ENCODE results near the gene SPAG6.
A peak's percentile ranks its signal among the peaks of the same experiment; 100 is the strongest.
"Not testable (repeated sequence)": the region's sequence is repeated elsewhere in the genome, so short reads cannot be mapped to it uniquely, and the experiment has no call there.

Gene SPAG6

DNA sequence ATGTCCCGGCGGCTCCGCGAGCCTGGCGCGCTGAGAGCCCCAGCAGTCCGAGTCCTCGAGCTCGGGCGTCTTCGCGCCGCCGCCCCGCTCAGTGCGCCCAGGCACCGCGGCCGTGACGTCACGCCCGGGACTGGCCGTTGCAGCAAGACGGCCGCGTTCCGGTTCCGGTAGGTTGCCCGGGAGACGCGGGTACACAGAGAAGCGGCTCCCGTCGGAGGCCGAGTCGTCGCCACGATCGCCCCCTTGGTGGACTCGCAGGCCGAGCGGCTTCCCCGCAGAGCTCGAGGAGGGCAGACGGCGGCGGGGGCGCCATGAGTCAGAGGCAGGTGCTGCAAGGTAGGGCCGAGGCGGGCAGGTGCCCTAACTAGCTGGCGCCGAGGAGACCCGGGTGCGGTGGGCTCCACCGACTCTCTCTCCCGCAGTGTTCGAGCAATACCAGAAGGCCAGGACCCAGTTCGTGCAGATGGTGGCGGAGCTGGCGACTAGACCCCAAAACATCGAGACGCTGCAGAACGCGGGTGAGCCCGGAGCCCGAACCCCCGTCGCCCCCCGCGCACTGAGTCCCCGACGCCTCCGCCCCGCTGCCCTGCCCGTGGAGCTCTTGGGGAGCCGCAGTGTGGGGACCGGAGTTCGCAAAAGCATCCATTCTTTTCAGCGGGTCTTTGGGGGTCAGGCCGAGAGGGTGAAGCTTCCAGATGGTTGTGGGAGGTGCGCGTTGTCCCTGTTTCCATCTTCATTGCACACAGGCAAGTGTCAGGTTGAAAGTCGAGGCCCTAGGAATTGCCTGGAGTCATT is at the start of gene SPAG6:
SPAG6 (plus strand) TSS at position 196 of the 795 bp plus-strand sequence; CDS start at position 312, 116 bp downstream.
- H3K36me3 Mint-ChIP-seq = peaks cover 1% of the 10 kb centered on the region
- H3K27ac Mint-ChIP-seq = no peak within 1 kb of the TSS
- ATAC-seq (peak; percentile 55), DNase-seq (ENCODE audit: low spot score in 2 of 2) (peak; percentile 32 to 72)
- peak within 1 kb of the TSS; percentile 27 for H3K4me3 Mint-ChIP-seq
- H3K4me1 Mint-ChIP-seq = peaks cover 21% of the 10 kb centered on the region
- H3K9me3 Mint-ChIP-seq = peaks cover 3% of the 10 kb centered on the region

GRCh38 chr10:22301193-22301592 is 44.1 kb upstream of the SPAG6 start:
- no peaks in the 10 kb centered on the region for H3K36me3 Mint-ChIP-seq
- no peak for DNase-seq (ENCODE audit: low spot score in 2 of 2)
- H3K4me3 Mint-ChIP-seq = no peak overlapping the region
- no peaks in the 10 kb centered on the region for H3K4me1 Mint-ChIP-seq
- H3K27ac Mint-ChIP-seq = no peak overlapping the region
- ATAC-seq = no peak
- no peaks in the 10 kb centered on the region for H3K9me3 Mint-ChIP-seq

DNA sequence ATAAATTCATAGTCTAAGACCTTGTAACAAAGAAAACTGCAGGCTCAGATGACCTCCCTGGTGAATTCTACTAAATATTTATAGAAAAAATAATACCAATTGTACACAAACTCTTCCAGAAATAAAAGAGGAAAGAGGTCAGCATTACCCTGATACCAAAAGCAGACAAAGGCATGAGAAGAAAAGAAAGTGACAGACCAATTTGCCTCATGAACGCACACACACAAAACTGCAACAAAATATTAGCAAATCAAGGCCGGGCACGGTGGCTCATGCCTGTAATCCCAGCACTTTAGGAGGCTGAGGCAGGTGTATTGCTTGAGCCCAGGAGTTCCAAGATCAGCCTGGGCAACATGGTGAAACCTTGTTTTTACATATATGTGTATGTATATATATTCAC is 41.8 kb upstream of the SPAG6 start:
- Mint-ChIP-seq H3K4me3 (no peak overlapping the region), H3K9me3 (no peaks in the 10 kb centered on the region), H3K4me1 (no peaks in the 10 kb centered on the region), H3K36me3 (no peaks in the 10 kb centered on the region), H3K27ac (no peak overlapping the region)
- DNase-seq (ENCODE audit: low spot score in 2 of 2) = no peak
- no peak for ATAC-seq

DNA sequence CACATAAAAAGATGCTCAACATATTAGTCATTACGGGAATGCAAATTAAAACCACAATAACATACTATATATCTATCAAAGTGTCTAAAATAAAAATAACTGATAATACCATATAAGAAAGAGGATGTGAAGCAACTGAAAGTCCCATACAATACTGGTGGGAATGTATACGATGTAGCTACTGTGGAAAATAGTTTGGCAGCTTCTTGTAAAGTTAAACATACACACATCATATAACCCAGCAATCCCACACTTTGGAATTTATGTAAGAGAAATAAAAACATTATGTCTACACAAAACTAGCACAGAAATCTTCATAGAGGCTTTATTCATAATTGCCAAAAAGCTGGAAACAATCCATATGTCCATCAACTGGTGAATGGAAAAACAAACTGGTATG is 39.6 kb upstream of the SPAG6 start:
- no peak overlapping the region for H3K4me3 Mint-ChIP-seq
- no peak overlapping the region for H3K27ac Mint-ChIP-seq
- ATAC-seq (no peak), DNase-seq (ENCODE audit: low spot score in 2 of 2) (no peak)
- H3K4me1 Mint-ChIP-seq = peaks cover under 1% of the 10 kb centered on the region
- H3K36me3 Mint-ChIP-seq = no peaks in the 10 kb centered on the region
- H3K9me3 Mint-ChIP-seq = no peaks in the 10 kb centered on the region

DNA sequence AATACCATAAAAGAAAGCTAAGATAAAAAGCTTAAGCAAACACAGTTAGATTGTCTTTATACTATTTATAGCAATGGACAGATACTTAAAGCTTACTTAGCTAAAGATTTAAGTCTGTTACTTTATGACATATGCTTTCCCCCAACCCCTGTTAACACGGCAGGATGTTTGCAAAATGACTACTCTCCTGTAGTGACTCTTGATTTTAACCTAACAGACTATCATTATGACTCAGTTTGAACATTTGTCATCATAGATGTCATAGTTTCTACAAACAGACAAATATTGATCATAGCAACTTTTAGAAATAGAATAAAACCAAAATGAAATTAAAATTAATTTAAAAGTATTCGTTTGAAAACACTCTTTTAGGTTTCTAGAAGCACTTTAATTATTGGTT is 36.9 kb upstream of the SPAG6 start:
- peak overlapping the region; percentile 92 for H3K27ac Mint-ChIP-seq
- no peaks in the 10 kb centered on the region for H3K9me3 Mint-ChIP-seq
- H3K4me1 Mint-ChIP-seq = peaks cover 6% of the 10 kb centered on the region
- no peaks in the 10 kb centered on the region for H3K36me3 Mint-ChIP-seq
- ATAC-seq (peak; percentile 100), DNase-seq (ENCODE audit: low spot score in 2 of 2) (no peak)
- H3K4me3 Mint-ChIP-seq = no peak overlapping the region

DNA sequence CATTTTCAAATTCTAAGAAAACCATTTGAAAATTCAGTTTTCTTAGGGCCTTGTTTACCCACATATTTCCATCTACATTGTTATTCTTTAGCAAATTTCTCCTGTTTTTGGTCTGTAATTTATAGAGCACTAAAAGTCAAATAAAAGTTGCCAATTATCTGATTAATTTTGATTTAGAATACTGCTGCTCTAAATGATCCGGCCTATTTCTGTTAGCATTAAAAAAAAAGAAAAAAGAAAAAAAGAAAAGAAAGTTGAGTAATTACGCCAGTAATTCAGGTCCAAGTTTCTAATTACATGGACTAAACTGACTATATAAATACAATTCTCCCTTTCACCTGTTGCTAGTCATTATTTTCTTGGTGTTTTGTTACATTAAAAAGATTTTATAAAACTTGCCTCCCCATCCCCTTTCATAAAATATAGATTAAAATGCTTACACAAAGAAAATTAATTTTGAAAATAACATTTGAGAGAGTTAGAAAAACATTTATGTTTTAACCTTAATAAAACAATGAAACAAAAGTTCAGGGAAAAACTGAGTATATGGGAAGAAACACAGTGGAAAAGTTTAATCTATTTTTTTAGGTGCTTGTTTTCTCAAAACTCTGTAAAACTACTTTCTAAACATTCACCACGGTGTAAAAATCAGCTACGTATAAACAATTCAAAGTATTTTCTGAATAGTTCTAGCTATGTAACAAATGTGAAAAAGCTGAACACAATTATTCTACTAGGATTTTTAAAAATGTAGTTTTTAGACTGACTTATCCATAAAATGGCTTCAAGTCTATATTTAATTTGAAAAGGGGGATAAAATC is 35.9 kb upstream of the SPAG6 start:
- ATAC-seq = no peak
- Mint-ChIP-seq H3K27ac (peak overlapping the region; percentile 92), H3K4me1 (peaks cover 6% of the 10 kb centered on the region), H3K9me3 (no peaks in the 10 kb centered on the region), H3K4me3 (no peak overlapping the region), H3K36me3 (no peaks in the 10 kb centered on the region)
- DNase-seq (ENCODE audit: low spot score in 2 of 2) = no peak

DNA sequence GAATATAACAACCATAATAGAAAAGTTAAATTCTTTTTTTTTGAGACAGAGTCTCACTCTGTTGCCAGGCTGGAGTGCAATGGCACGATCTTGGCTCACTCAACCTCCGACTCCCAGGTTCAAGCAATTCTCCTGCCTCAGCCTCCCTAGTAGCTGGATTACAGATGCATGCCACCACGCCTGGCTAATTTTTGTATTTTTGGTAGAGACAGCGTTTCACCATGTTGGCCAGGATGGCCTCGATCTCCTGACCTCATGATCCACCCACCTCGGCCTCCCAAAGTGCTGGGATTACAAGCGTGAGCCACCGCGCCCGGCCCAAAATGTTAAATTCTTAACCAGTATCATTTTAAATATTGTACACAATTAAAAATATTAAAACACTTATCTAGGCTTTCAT is 35.3 kb upstream of the SPAG6 start:
- H3K36me3 Mint-ChIP-seq; H3K4me3 Mint-ChIP-seq; H3K9me3 Mint-ChIP-seq; ATAC-seq; H3K27ac Mint-ChIP-seq; DNase-seq (ENCODE audit: low spot score in 2 of 2); H3K4me1 Mint-ChIP-seq: not testable (repeated sequence)

- H3K9me3 Mint-ChIP-seq = no peaks in the 10 kb centered on the region
- no peak for ATAC-seq
- H3K4me1 Mint-ChIP-seq = peaks cover 11% of the 10 kb centered on the region
- H3K36me3 Mint-ChIP-seq = peaks cover 6% of the 10 kb centered on the region
- peak overlapping the region; percentile 6 for H3K27ac Mint-ChIP-seq
- no peak overlapping the region for H3K4me3 Mint-ChIP-seq
- no peak for DNase-seq (ENCODE audit: low spot score in 2 of 2)
Observed at GRCh38 chr10:22310928-22311327, 34.4 kb upstream of the SPAG6 start.

DNA sequence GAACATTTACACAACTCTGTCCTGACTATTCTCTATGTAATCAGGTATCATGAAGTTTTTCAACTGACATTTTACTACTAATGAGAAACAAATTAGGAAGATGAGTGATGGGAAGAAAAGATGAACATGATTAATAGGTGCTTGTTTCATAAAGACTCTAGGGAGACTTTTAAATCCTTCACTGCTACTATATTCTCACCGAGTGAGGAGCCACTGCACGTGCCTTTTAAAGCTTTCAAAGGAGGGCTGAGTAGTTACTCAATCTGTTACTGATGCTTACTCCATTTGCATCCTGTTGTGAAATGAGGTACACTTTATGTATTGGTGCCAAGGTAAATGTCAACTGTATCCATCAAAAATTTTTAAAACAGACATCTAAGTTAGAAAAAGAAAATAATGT is 30.4 kb upstream of the SPAG6 start:
- H3K4me1 Mint-ChIP-seq = peaks cover 21% of the 10 kb centered on the region
- H3K36me3 Mint-ChIP-seq = peaks cover 27% of the 10 kb centered on the region

DNA sequence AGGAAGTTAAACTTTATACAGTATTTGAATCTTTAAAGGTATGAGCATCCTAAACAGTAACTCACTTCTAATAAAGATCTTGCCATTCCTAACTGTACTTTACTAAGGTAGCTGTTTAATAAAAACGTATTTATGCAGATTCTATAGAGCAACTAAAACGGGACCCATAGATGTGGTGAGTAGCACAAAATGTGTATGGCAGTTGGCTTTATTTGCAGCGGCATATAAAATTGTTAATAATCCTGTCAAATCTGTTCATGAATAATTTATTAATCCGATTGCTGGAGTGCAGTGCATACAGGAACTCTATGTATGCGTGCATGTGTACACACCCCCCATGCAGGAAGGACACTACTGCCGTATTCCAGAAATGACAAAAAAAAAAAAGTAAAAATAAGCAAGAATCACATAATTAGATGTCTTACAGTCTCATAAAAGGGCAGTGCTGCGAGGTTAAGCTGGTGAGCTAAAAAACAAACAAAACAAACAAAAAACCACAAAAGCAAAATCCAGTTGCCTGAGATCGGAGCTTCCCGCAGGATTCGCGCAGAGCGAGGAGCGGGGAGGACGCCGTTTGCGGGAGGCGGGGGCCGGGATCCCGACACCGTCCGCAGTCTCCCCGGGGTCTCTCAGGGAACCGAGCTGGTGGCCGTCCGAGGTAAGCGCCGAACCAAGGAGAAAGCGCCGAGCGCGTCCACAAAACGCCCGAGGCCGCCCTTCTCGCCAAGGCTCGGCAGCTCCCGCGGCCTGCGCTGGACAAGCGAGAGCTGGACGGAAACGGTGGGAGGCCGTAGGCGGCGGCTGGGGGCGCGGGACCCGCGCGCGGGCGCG is 29.6 kb upstream of the SPAG6 start:
- no peaks in the 10 kb centered on the region for H3K9me3 Mint-ChIP-seq

More for the DNA sequence above, 30.4 kb upstream of the SPAG6 start:
- H3K9me3 Mint-ChIP-seq = no peaks in the 10 kb centered on the region
- no peak overlapping the region for H3K27ac Mint-ChIP-seq
- H3K4me3 Mint-ChIP-seq = peak overlapping the region; percentile 87
- DNase-seq (ENCODE audit: low spot score in 2 of 2) = no peak
- no peak for ATAC-seq

GRCh38 chr10:22316286-22317075 is 28.8 kb upstream of the SPAG6 start, which contains the start of gene COMMD3:
TSS of gene COMMD3 (plus strand) at chr10:22316388. CDS start at chr10:22316418, 30 bp downstream.
- Mint-ChIP-seq H3K27ac (peak within 1 kb of the TSS; percentile 94), H3K4me1 (peaks cover 20% of the 10 kb centered on the region), H3K36me3 (peaks cover 33% of the 10 kb centered on the region), H3K9me3 (no peaks in the 10 kb centered on the region), H3K4me3 (peak within 1 kb of the TSS; percentile 87)
- DNase-seq (ENCODE audit: low spot score in 2 of 2) (peak; percentile 73 to 90), ATAC-seq (peak; percentile 87)

More for the DNA sequence above, 29.6 kb upstream of the SPAG6 start:
- Mint-ChIP-seq H3K4me3 (peak overlapping the region; percentile 87), H3K36me3 (peaks cover 33% of the 10 kb centered on the region), H3K4me1 (peaks cover 26% of the 10 kb centered on the region), H3K27ac (peak overlapping the region; percentile 94)
- peak; percentile 53 for ATAC-seq
- DNase-seq (ENCODE audit: low spot score in 2 of 2) = peak in 1 of 2 donors; percentile 30

- H3K4me3 Mint-ChIP-seq = peak overlapping the region; percentile 87
- H3K36me3 Mint-ChIP-seq = peaks cover 37% of the 10 kb centered on the region
- no peaks in the 10 kb centered on the region for H3K9me3 Mint-ChIP-seq
- peaks cover 20% of the 10 kb centered on the region for H3K4me1 Mint-ChIP-seq
- no peak for DNase-seq (ENCODE audit: low spot score in 2 of 2)
- ATAC-seq = peak; percentile 38
- peak overlapping the region; percentile 94 for H3K27ac Mint-ChIP-seq
Observed at GRCh38 chr10:22317076-22317370, 28.3 kb upstream of the SPAG6 start.

DNA sequence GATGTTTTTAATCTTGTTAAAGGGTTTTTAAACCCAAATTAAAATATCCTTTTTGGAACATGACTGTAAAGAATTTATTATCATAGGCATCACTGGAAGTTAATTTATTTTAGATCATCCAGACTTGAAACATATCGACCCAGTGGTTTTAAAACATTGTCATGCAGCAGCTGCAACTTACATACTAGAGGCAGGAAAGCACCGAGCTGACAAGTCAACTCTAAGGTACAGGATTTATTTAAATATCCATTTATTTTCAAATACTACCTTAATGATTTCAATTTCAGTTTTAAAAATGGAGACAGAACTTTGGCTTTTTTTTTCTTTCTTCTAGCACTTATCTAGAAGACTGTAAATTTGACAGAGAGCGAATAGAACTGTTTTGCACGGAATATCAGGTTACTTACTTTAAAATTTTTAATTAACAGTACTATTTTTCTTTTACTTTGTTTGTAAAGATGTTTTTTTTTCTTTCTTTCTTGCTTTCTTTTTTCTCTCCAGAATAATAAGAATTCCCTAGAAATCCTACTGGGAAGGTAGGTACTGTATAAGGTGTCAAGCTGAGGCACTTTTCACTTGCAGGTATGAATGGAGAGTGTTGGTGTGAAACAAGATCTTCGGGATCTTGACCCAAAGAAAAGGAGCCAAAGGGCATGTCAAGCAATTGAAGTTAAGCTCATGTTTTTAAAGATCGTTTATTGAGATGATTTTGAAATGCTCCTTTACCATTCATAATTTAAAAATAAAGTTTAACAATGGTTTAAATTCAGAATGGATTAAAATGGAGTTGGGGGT is 27.3 kb upstream of the SPAG6 start:
- Mint-ChIP-seq H3K27ac (peak overlapping the region; percentile 94), H3K4me3 (peak overlapping the region; percentile 87), H3K36me3 (peaks cover 46% of the 10 kb centered on the region), H3K4me1 (peaks cover 27% of the 10 kb centered on the region), H3K9me3 (no peaks in the 10 kb centered on the region)
- no peak for ATAC-seq
- DNase-seq (ENCODE audit: low spot score in 2 of 2) = no peak

DNA sequence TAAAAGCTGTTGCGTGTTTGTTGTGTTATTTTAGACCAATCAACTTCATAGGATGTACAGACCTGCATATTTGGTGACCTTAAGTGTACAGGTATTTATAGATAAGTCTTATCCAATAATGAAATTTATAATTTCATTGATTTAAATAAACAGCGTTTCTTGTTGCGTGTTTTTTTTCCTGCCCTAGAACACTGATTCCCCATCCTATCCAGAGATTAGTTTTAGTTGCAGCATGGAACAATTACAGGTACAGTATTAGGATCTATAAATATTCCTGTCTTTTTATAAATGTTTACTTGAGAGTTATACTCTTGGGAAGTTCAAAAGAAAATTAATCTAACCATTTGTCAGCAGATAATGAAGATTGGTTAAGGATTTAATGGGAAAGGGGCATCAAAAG is 26.5 kb upstream of the SPAG6 start:
- no peak for DNase-seq (ENCODE audit: low spot score in 2 of 2)
- Mint-ChIP-seq H3K4me3 (peak overlapping the region; percentile 87), H3K27ac (no peak overlapping the region), H3K9me3 (no peaks in the 10 kb centered on the region), H3K4me1 (peaks cover 32% of the 10 kb centered on the region), H3K36me3 (peaks cover 48% of the 10 kb centered on the region)
- ATAC-seq = no peak
